Measurements from ENCODE around the gene FIBP. TPM values are rescaled to one million over a fixed set of nuclear protein-coding genes. Genes with fewer than 3 reads are reported as not detected.

Gene FIBP
- total RNA-seq, 1 experiment from 2014 or later = 221 TPM

DNA sequence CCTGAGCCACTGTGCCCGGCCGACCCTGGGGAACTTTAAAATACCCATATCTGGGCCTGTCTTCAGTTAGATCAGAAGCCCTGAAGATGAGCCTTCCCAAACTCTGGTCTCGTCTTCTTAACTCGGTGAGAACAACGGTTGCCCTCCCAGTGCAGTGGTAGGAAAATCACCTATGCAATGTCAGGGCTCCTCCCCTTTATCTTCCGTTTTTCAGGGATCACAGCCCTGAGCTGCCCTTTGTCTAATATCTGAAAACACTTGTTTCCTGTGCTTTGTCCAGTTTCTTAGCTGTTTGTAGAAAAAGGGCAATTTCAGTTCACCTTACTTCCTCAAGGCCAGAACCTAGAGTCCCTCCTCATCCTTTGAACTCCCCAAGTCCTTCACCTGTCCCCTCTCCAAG, 40.4 kb upstream of the FIBP start:
- no peaks in the 10 kb centered on the region for H3K4me1 ChIP-seq (ENCODE audit: insufficient read depth, low read length)
- POLR2A ChIA-PET (ENCODE audit: unreplicated experiment) = no interaction called here
- DNase-seq = no peak
- no peak overlapping the region for H3K9ac ChIP-seq (ENCODE audit: low read length)
- CTCF ChIA-PET = no interaction called here
- no peaks in the 10 kb centered on the region for H3K79me2 ChIP-seq (ENCODE audit: low read length)
- intact Hi-C loops (cut with micrococcal nuclease) = no loop called here
- no peaks in the 10 kb centered on the region for H3K9me2 ChIP-seq (replicated peaks; ENCODE audit: low read length)
- no peak for ATAC-seq
- TF ChIP-seq, protein P1, sequence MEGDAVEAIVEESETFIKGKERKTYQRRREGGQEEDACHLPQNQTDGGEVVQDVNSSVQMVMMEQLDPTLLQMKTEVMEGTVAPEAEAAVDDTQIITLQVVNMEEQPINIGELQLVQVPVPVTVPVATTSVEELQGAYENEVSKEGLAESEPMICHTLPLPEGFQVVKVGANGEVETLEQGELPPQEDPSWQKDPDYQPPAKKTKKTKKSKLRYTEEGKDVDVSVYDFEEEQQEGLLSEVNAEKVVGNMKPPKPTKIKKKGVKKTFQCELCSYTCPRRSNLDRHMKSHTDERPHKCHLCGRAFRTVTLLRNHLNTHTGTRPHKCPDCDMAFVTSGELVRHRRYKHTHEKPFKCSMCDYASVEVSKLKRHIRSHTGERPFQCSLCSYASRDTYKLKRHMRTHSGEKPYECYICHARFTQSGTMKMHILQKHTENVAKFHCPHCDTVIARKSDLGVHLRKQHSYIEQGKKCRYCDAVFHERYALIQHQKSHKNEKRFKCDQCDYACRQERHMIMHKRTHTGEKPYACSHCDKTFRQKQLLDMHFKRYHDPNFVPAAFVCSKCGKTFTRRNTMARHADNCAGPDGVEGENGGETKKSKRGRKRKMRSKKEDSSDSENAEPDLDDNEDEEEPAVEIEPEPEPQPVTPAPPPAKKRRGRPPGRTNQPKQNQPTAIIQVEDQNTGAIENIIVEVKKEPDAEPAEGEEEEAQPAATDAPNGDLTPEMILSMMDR (conservative IDR thresholded peaks at IDR 0.05; ENCODE audit: low read depth, low read length) = no peak
- TF ChIP-seq EZH2 (IDR thresholded peaks at IDR 0.05; ENCODE audit: low read length, unreplicated experiment) (no peak), EZH2phosphoT487 (IDR thresholded peaks at IDR 0.05; ENCODE audit: borderline replicate concordance, low read length) (no peak)
- no peaks in the 10 kb centered on the region for H3K9me3 ChIP-seq (ENCODE audit: low read length)
- H4K20me1 ChIP-seq (ENCODE audit: low read length) = no peaks in the 10 kb centered on the region
- no peaks in the 10 kb centered on the region for H3K36me3 ChIP-seq (ENCODE audit: low read depth, low read length)
- H3F3A ChIP-seq (ENCODE audit: low read length, unreplicated experiment) = no peaks in the 10 kb centered on the region
- no peaks in the 10 kb centered on the region for H3K27me3 ChIP-seq (ENCODE audit: low read length)
- H2AFZ ChIP-seq (ENCODE audit: low read length) = no peak overlapping the region
- H3K4me3 ChIP-seq (ENCODE audit: low read length) = no peak overlapping the region
- no TSS peak for BruUV-seq (replicated peaks)
- H3K27ac ChIP-seq (ENCODE audit: low read length) = no peak overlapping the region
- H3K4me2 ChIP-seq (ENCODE audit: low read length) = no peak overlapping the region

DNA sequence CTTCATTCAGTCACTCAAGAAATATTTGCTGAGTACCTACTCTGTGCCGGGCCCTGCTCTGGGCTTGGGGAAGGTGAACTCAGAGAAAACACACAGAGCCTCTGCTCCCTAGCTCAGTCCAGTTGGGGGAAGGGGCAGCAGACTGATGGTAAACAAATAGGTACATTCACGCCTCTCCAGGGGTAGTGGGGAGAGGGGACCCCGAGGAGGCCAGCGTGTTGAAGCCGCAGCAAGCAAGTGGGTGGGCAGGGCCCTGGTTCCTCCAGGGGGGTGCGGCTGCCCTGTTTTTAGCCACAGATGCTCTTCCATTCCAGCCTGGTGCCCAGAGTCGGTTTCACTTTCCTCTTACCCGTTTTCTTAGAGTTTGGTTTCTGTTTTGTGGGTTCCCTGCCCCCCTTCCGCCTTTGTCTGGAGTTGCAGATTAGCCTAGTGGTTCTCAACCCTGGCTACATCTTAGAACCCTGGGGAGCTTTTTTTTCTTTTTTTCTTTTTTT, 39.7 kb upstream of the FIBP start:
- DNase-seq = no peak
- Histone ChIP-seq H3K36me3 (ENCODE audit: low read depth, low read length) (peaks cover 5% of the 10 kb centered on the region; the same call in 1 of the 2 replicates), H3K27me3 (ENCODE audit: low read length) (no peaks in the 10 kb centered on the region), H3K9ac (ENCODE audit: low read length) (no peak overlapping the region), H3K9me3 (ENCODE audit: low read length) (no peaks in the 10 kb centered on the region), H3K4me1 (ENCODE audit: insufficient read depth, low read length) (no peaks in the 10 kb centered on the region), H3K9me2 (replicated peaks; ENCODE audit: low read length) (no peaks in the 10 kb centered on the region), H3K27ac (ENCODE audit: low read length) (no peak overlapping the region), H3K79me2 (ENCODE audit: low read length) (no peaks in the 10 kb centered on the region), H3F3A (ENCODE audit: low read length, unreplicated experiment) (no peaks in the 10 kb centered on the region), H4K20me1 (ENCODE audit: low read length) (no peaks in the 10 kb centered on the region), H2AFZ (ENCODE audit: low read length) (no peak overlapping the region), H3K4me3 (ENCODE audit: low read length) (no peak overlapping the region), H3K4me2 (ENCODE audit: low read length) (no peak overlapping the region)
- no peak; the same call in 1 of the 2 replicates for ATAC-seq
- no TSS peak for BruUV-seq (replicated peaks)
- ChIA-PET CTCF (no interaction called here), POLR2A (ENCODE audit: unreplicated experiment) (interaction anchor here (0.6 kb wide), 1 partner anchor 78 kb away, joined by 7 read pairs; no protein-coding TSS in a partner anchor)
- TF ChIP-seq, protein P1 (conservative IDR thresholded peaks at IDR 0.05; ENCODE audit: low read depth, low read length) = no peak
- intact Hi-C loops (cut with micrococcal nuclease) = no loop called here

DNA sequence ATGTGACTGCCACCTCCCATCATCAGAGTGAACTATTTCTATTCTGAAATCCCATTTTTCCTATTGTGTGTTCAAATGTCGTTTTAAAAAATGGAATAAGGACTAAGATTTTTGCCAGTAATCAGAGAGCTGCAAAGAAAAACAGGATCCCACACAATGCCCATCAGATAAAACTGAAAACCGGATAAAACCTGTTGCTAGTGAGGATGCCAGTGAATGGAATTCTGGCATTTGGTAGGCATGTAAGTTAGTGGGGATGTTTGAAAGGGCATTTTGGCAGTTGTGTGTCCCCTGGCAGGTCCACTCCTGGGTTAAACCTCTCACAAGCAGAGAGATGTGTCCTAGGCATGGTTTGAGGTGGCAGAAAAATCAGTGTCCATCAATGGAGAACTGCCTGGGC, 37.1 kb upstream of the FIBP start:
- POLR2A ChIA-PET (ENCODE audit: unreplicated experiment) = no interaction called here

More for the DNA sequence above, 37.1 kb upstream of the FIBP start:
- H3K79me2 ChIP-seq (ENCODE audit: low read length) = peaks cover 19% of the 10 kb centered on the region
- H3K4me2 ChIP-seq (ENCODE audit: low read length) = no peak overlapping the region
- no peaks in the 10 kb centered on the region for H3K9me3 ChIP-seq (ENCODE audit: low read length)
- no peaks in the 10 kb centered on the region for H3K9me2 ChIP-seq (replicated peaks; ENCODE audit: low read length)
- peaks cover 3% of the 10 kb centered on the region for H3F3A ChIP-seq (ENCODE audit: low read length, unreplicated experiment)
- no TSS peak for BruUV-seq (replicated peaks)
- no peak overlapping the region for H3K4me3 ChIP-seq (ENCODE audit: low read length)
- no peak overlapping the region for H2AFZ ChIP-seq (ENCODE audit: low read length)
- CTCF ChIA-PET = interaction anchor here (0.6 kb wide), 1 partner anchor 29 kb away, joined by 5 read pairs; no protein-coding TSS in a partner anchor
- H3K9ac ChIP-seq (ENCODE audit: low read length) = no peak overlapping the region
- intact Hi-C loops (cut with micrococcal nuclease) = no loop called here
- H3K36me3 ChIP-seq (ENCODE audit: low read depth, low read length) = peaks cover 17% of the 10 kb centered on the region; the same call in 1 of the 2 replicates
- 0 out of 2 replicates have a peak, but pooled peaks cover 6% of the 10 kb centered on the region for H4K20me1 ChIP-seq (ENCODE audit: low read length)
- TF ChIP-seq EZH2 (IDR thresholded peaks at IDR 0.05; ENCODE audit: low read length, unreplicated experiment) = no peak
- TF ChIP-seq, protein P1 (conservative IDR thresholded peaks at IDR 0.05; ENCODE audit: low read depth, low read length) = no peak
- no peaks in the 10 kb centered on the region for H3K27me3 ChIP-seq (ENCODE audit: low read length)
- H3K27ac ChIP-seq (ENCODE audit: low read length) = no peak overlapping the region
- DNase-seq (no peak), ATAC-seq (no peak)
- peaks cover 7% of the 10 kb centered on the region for H3K4me1 ChIP-seq (ENCODE audit: insufficient read depth, low read length)
